HG02938 (cell line): ENCODE results near the gene GPR151.

Source experiments
- ATAC-seq: cut with Tn5 transposase; IDR thresholded peaks from one replicate; pipeline ENCODE4 v1.9.1; 2021; ENCODE audit warnings: mild to moderate bottlenecking, moderate library complexity; ENCODE audit not compliant: unreplicated experiment

The GPR151 gene

DNA sequence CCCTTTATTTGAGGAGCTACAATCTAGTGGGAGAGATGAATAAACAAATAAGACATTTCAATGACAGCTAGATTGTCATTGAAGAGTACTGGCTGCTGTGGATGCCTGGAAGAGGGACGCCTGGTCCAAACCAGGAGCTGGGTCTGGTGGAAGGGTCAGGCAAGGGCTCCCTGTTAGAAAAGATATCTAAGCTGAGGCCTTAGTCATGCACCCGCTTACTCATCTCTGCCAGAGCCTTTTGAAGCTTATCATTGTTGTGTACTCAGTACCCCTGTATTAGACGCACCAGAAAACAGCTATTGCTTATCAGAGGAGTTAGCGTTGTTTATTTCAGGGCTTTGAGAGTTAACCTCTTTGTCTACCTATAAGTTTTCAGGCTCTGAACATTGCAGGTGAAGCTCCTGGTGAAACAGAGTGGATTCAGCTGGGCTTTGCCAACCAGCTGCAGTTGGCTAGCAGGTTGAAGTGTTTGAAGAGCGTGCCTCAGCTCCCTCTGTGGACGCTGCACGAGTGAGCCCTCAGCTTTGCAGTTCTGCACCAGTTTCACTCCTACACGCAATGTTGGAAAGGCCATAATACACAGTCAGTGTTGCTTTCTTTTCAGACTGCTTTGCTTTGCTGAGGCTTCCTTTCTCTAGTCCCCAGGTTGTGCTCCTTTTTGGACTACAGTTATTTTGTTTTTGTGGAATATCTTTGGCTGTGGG, 5.6 kb upstream of the GPR151 start:
- ATAC-seq = no peak

GRCh38 chr5:146520731-146521130, 4.7 kb upstream of the GPR151 start:
- no peak for ATAC-seq

DNA sequence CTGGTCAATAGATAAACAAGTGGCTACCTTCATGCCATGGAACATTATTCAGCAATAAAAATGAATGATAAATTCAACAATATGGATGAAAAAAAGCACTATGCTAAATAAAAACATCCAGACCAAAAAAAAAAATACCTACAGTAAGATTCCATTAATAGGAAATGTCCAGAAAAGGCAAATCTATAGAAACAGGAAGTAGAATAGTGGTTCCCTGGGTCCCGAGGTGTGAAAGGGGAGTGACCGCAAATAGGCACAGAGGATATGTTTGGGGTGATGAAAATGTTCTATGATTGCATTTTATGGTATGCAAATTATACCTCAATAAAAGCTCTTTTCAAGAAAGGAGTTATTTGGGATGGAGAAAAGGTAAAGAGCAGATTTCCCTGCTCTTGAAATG, 3.6 kb upstream of the GPR151 start:
- no peak for ATAC-seq

DNA sequence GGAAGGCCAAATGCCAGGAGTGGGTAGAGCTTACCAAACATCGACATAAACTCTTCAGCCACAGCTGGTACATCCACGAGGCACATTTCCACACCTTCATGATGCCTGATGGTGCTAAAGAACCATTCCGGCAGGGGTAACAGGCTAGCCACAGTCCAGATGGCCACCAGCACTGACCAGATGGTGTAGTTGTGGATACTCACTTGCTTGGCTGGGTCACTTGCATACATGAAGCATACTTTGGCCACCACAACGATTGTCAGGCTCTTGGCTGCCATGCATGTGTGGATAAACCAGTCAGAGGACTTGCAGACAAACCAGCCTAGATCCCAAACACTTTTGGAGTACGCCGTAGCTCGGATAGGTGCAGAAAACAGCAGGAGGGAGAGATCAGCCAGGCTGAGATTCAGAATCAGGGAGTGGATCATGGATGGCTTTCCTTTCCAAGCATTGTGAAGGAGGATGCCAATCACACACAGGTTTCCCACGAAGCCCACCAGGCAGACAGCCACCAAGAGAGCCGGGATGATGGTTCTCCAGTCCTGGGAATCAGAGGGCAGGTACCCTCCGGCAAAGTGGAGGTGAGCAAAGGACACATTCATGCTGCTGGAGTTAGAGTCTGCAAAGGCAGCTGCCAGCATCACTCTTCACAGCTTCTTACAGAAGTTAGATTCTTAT, 378 bp downstream of the GPR151 start:
- no peak for ATAC-seq

GRCh38 chr5:146514575-146514974, 1.4 kb downstream of the GPR151 start:
- no peak for ATAC-seq

- no peak for ATAC-seq
Observed at GRCh38 chr5:146513462-146513861, 2.5 kb downstream of the GPR151 start.

DNA sequence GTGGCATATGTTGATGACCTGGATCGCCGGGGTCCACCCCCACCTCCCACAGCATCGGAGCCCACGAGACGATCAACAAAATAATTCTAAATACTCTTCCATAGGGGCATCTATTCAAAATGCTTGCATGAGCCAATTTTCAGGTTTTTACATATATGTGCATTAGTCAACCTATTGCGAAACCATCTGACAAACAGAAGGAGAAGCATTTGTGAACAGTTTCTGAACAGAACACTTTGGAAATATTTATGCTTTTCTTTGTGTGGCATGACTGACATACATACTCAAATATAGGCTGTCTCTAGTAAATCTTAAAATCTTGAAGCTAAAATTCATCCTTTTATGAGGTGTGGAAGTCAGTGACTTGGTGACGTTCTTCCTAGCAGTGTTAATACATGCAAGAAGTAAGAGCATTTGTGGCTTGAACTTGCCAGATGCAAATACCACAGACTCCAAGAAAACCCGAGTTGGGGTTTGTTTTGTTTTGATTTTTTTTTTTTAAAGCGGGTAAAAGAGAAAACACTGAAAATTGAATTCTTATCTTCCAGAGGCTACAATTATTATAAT, 5.3 kb downstream of the GPR151 start:
- no peak for ATAC-seq

DNA sequence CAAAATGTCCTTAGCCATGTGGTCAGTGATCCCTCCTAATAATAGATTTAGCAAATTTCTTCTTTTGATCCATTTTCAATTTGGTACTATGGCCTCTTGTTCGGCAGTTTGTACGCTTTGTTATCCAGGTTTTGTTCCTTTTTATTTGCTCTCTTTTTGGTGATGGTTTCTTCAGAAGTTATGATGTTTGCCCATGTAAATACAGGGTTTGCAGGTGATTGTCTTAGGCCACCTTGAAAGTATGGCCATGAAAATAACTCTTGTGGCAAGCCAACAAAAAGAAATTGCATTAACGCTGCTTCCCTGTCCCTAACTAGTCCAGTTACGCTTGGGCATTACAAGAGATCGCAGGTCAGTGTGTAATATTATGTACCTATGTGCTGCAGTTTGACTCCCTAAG, 8.6 kb downstream of the GPR151 start:
- no peak for ATAC-seq

- no peak for ATAC-seq
Observed at GRCh38 chr5:146499680-146500079, 16.3 kb downstream of the GPR151 start.

DNA sequence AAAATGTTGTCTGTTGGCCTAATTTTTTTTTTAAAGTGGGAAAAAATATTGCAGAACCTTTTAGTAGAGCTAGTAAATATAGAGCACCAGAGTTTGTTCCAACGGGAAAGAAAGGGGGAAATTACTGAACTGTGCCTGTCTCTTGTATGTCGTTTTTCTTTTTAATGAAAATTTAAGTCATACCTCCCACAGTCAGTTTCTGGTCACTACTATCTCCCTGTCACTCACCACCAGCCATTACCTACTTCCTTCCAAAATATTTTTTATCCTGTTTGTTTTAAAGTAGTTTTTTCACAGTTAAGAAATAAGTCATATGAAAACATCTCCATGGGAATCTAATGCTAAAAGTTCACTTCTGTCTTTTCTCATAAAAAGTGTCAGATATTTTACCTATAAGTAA, 21.3 kb downstream of the GPR151 start:
- ATAC-seq = no peak

- no peak for ATAC-seq
Observed at GRCh38 chr5:146490089-146490843, 25.7 kb downstream of the GPR151 start.

DNA sequence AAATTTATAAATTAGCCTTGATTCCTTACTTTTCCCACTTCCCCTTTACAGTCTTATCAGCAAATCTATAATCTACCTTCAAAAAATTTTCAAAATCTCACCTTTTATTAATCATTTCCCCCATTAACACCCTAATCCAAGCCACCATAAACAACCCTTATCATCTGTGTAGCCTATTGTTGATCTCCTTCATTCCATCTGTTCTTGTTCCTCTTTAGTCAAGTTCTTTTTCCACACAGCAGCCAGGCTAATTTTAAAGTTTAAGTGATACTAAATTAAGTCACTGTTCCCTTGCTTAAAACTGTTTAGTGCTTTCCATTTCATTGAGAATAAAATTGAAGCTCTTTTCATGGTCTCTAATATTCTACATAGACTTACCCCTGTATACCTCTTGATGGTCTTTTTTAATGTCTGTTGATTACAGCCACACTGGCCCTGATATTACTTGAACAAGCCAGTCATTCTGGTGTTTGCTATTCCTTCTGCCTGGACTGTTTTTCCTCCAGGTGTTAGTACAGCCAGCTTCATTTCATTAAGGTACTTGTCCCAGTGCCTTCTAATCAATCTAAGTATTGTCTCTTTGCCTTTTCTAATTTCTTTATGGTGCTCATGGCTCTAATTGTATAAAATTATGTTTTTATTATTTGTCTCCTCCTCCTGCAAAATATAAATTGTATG, 31.1 kb downstream of the GPR151 start:
- no peak for ATAC-seq

GRCh38 chr5:146482775-146483174, 33.2 kb downstream of the GPR151 start:
- ATAC-seq = no peak

DNA sequence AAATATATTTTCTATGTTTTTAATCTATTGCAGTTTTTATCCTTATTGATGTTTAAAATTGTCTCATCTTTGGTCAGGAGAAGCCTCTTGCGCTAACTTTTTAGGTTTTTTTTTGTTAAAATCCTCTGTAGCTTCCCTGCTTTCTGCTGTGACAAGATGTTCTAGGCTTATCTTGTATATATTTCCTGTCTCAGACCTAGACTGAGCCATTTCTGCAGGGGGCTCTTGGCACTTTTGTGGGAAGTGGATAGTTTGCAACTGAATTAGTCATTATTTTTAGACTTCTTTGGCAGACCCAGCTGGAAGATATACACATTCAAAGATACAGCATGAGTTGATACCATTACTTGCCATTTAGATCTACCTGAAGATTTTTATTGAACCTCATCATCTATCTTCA, 40.1 kb downstream of the GPR151 start:
- ATAC-seq = no peak

DNA sequence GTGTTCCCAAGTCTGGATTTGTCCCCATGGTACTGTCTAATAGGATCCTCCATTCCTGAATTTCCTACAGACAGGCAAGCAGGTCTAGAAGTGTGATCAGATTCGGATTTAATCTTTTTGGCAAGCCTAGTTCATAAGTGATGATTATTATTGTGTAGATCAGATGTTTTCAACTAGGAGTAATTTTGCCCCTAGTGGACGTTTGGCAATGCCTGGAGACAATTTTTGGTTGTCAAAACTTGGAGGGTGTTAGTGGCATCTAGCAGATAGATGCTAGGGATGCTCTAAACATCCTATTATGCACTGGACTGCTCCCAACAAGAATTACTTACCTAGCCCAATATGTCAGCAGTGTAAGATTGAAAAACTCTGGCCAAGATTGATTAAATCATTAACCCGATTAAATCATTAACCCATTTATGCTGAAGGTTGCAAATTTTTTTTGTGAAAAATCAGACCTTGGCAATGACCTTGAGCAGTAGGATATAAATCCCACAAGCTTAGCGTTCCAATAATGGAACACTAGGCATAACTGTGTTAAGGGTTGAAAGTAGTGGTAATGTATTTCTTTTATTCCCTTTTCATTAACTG, 40.7 kb downstream of the GPR151 start:
- ATAC-seq = no peak

DNA sequence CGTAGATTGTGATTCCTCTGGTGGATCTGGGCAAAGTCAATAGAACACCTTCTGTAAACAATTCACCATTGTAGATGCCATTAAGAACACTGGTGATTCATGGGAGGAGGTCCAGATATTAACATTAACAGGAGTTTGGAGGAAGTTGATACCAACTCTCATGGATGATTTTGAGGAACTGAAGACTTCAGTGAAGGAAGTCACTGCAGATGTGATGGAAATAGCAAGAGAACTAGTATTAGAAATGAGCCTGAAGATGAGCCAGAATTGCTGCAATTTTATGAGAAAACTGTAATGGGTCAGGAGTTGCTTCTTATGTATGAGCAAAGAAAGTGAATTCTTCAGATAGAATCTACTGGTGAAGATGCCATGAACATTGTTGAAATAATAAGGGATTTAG, 41.9 kb downstream of the GPR151 start:
- ATAC-seq = no peak

- ATAC-seq = no peak
Observed at GRCh38 chr5:146467760-146468159, 48.2 kb downstream of the GPR151 start.

GRCh38 chr5:146466521-146467349, 49.3 kb downstream of the GPR151 start:
- ATAC-seq = no peak

- no peak for ATAC-seq
Observed at GRCh38 chr5:146463446-146463845, 52.5 kb downstream of the GPR151 start.
